Measurements from ENCODE around the gene MAD1L1. TPM values are rescaled to one million over a fixed set of nuclear protein-coding genes. Genes with fewer than 3 reads are reported as not detected.
A peak's percentile ranks its signal among the peaks of the same experiment; 100 is the strongest.

Gene MAD1L1
- total RNA-seq, 3 donors from 2014 or later, result 25.3 to 31.2 (median 26.2) TPM

DNA sequence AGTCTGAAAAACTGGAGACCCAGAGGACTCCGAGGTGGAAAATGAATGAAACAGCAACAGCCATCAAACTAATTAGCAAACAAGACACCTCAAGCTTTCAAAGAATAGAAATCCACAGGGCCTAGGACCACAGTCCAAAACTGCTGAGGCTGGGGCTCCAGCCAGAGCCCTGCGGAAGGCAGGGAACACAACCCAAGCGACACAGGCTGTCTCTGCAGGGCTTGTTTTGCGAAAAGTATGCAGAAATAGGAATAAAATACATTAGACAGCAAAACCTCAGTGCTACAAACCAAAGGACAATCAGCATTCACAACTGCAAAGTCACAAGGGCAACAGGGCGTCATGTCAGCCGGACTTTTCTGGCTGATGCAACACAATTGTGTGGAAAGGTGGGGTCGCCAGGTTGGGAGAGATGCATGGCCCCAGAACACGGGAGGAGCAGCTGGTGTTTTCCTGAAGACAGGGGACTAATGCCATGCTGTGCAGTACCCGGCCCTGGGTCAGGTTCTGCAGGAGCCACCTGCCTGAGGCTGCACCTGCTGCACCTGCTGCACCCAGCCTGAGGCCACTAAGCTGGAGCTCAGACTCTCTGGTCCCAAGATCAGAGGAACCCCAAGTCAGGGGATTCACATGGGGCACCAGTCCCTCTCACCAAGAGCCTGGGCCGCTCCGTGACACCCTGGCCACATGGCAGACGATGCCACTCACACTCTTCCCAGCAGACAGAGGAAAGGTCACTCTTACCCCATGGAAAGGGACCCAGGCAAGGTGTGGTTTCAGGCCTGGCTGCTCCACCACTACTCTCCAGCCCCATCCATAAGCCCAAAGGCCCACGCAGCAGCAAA is 74.2 kb downstream of the MAD1L1 start:
- TF ChIP-seq, protein P1, sequence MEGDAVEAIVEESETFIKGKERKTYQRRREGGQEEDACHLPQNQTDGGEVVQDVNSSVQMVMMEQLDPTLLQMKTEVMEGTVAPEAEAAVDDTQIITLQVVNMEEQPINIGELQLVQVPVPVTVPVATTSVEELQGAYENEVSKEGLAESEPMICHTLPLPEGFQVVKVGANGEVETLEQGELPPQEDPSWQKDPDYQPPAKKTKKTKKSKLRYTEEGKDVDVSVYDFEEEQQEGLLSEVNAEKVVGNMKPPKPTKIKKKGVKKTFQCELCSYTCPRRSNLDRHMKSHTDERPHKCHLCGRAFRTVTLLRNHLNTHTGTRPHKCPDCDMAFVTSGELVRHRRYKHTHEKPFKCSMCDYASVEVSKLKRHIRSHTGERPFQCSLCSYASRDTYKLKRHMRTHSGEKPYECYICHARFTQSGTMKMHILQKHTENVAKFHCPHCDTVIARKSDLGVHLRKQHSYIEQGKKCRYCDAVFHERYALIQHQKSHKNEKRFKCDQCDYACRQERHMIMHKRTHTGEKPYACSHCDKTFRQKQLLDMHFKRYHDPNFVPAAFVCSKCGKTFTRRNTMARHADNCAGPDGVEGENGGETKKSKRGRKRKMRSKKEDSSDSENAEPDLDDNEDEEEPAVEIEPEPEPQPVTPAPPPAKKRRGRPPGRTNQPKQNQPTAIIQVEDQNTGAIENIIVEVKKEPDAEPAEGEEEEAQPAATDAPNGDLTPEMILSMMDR (IDR thresholded peaks at IDR 0.05), result no peak
- Histone ChIP-seq H3K4me1 (ENCODE audit: low read depth) (peaks cover 19% of the 10 kb centered on the region), H3K4me3 (no peak overlapping the region), H3K36me3 (ENCODE audit: low read depth) (no peaks in the 10 kb centered on the region), H3K9me3 (no peaks in the 10 kb centered on the region)
- DNase-seq (no peak), ATAC-seq (peak; percentile 42)
- intact Hi-C loops (cut with DNase I, micrococcal nuclease), result no loop called here

DNA sequence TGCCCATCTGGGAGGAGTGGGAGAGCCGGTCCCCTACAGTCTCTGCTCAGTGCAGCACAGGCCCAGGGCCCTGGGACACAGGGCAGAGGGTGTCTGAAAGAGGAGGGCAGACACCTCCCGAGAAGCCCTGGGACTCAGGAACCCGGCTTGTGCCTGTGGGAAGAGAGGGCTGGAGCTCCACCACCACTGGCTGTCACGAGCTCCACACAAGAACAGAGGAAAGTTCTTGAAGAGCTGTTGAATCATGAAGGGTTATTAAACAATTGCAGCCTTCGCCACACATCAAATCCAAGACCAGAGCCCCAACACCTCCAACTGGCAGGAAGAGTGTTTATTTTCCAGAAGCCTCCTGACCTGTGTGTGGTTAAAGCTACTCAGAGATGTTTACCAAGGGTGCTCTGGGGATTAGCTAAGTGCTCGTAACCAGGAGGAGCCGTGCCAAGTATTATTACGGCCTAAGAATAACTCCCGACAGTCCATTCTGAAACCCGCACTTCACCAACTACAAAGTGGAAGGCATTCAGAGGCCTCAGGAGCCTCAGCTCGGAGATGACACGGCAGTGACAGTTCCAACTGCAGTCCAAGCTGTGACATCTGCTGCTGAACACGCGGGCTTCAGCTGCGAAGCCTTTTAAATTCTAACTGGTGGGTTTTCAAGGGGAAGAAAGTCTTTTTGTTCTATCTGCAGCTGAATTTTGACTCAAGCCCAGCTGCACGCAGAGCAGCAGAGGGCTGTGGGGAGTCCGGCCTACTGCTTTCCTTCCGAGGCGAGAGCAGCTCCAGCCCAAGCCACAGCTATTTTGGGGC is 75.1 kb downstream of the MAD1L1 start:
- Histone ChIP-seq H3K9me3 (no peaks in the 10 kb centered on the region), H3K4me3 (no peak overlapping the region), H3K36me3 (ENCODE audit: low read depth) (no peaks in the 10 kb centered on the region), H3K4me1 (ENCODE audit: low read depth) (peaks cover 19% of the 10 kb centered on the region)
- intact Hi-C loops (cut with DNase I, micrococcal nuclease), result no loop called here
- ATAC-seq, result peak; percentile 89
- TF ChIP-seq, protein P1 (IDR thresholded peaks at IDR 0.05), result no peak
- peak in 2 of 3 donors; percentile 50 to 82 for DNase-seq

DNA sequence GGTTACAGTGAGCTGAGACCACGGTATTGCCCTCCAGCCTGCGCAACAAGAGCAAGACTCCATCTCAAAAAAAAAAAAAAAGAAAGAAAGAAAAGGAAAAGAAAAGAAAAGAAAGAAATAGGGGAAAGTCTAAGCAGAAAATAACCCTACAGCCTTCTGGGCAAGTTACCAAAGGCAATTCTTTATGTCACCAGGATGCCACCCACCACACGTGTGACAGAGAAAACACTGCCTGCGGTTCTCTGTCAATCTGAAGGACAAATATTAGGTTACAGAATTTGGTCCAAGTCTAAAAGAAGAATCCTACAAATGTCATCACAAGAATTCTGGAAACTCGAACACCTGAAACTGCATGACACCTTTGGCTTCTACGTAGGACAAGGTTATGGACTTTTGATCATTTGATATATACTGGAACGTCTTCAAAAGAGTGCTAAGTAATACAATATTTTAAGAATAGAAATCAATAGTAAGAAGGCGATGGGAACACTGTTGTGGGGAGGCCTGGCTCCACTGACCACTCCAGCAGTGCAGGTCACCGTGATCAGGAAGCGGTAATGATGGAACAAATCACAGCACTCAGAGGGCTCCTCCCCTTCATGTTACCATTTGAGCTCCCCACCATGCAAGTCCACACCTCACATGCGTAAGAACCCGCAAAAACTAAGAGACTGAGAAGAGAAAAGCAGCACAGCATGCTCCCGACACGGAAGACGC is 75.8 kb downstream of the MAD1L1 start:
- DNase-seq (no peak), ATAC-seq (no peak)
- Histone ChIP-seq H3K36me3 (ENCODE audit: low read depth) (no peaks in the 10 kb centered on the region), H3K4me3 (no peak overlapping the region), H3K4me1 (ENCODE audit: low read depth) (peaks cover 19% of the 10 kb centered on the region), H3K9me3 (no peaks in the 10 kb centered on the region)
- TF ChIP-seq, protein P1 (IDR thresholded peaks at IDR 0.05), result no peak
- intact Hi-C loops (cut with DNase I, micrococcal nuclease), result no loop called here

DNA sequence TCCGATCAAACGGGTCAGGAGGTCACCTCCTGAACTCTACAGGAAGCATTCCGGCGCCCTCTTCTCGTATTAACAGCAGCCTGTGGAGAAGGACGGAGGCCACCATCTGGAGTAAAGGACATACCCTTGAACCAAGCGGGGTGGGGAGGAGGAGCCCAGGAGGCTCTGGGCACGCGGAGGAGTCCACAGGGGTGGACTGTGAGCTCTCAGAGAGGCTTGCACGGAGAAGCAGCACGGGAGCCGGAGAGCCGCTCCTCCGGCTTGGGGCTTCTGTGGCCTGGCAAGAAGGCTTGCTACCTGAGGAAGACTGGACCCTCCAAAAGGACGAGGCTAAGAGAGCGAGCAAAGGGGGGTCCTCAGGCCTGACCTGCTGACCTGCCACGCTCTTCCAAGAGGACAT is 77.9 kb downstream of the MAD1L1 start:
- Histone ChIP-seq H3K4me3 (no peak overlapping the region), H3K4me1 (ENCODE audit: low read depth) (peaks cover 19% of the 10 kb centered on the region), H3K9me3 (no peaks in the 10 kb centered on the region), H3K36me3 (ENCODE audit: low read depth) (no peaks in the 10 kb centered on the region)
- DNase-seq, result no peak
- intact Hi-C loops (cut with DNase I, micrococcal nuclease), result no loop called here
- TF ChIP-seq, protein P1 (IDR thresholded peaks at IDR 0.05), result no peak
- ATAC-seq, result no peak

DNA sequence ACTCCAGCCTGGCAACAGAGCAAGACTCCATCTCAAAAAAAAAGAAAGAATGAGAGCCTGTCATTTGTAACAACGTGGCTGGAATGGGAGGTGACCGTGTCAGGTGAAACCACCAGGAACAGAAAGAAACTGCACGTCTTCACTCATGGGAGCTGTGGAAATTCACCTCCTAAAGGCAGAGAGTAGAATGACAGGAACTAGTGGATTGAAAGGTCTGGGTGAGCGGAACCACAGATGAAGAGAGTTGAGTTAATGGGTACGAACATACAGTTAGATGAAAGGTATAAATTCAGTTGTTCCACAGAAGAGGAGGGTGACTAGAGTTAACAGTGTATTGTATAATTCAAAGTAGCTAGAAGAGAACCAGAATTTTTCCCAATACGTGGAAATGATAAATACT is 78.6 kb downstream of the MAD1L1 start:
- Histone ChIP-seq H3K36me3 (ENCODE audit: low read depth) (no peaks in the 10 kb centered on the region), H3K4me1 (ENCODE audit: low read depth) (peaks cover 19% of the 10 kb centered on the region), H3K4me3 (no peak overlapping the region), H3K9me3 (no peaks in the 10 kb centered on the region)
- ATAC-seq (no peak), DNase-seq (no peak)
- TF ChIP-seq, protein P1 (IDR thresholded peaks at IDR 0.05), result no peak
- intact Hi-C loops (cut with DNase I, micrococcal nuclease), result no loop called here
